Transverse colon (tissue), 4 donors: ENCODE measurements around the gene PHOSPHO2. TPM values are rescaled to one million over a fixed set of nuclear protein-coding genes. Genes with fewer than 3 reads are reported as not detected.

ENCODE experiments used
- DNase-seq: peaks from one replicate; pipeline ENCODE4 v3.0.0-alpha.2; 2019
- H3K27ac ChIP-seq, 4 donors: fragments of 200-600 bp; sonication (generic); 2 replicates each; pipeline ENCODE4 v1.5.1; 2016 to 2018; ENCODE audit warnings: inconsistent platforms in 4 of 4
- H3K27me3 ChIP-seq: fragments of 200-600 bp; sonication (generic); 2 replicates; pipeline ENCODE4 v1.5.1; 2017; ENCODE audit warnings: inconsistent platforms
- H3K36me3 ChIP-seq, 4 donors: fragments of 200-600 bp; sonication (generic); 2 replicates each; pipeline ENCODE4 v1.5.1; 2017 to 2019; ENCODE audit warnings: inconsistent platforms in 4 of 4
- H3K4me1 ChIP-seq, 4 donors: fragments of 200-600 bp; sonication (generic); 2 replicates each; pipeline ENCODE4 v1.5.1; 2017 to 2020; ENCODE audit warnings: inconsistent platforms in 4 of 4
- H3K4me3 ChIP-seq, 4 donors: fragments of 200-600 bp; sonication (generic); 1 replicate in 1 of 4; 2 replicates in 3 of 4; pipeline versions ENCODE4 v1.5.1 to v1.6.1; 2017 to 2019; ENCODE audit warnings: inconsistent platforms in 4 of 4
- H3K9me3 ChIP-seq, 2 donors: fragments of 200-600 bp; sonication (generic); 2 replicates each; pipeline ENCODE4 v1.5.1; 2017 to 2019; ENCODE audit warnings: inconsistent platforms in 2 of 2
- EP300 ChIP-seq: sonication (generic); formaldehyde crosslinking; IDR thresholded peaks from one replicate; pipeline ENCODE4 v1.6.1; 2017; ENCODE audit warnings: antibody characterized with exemption, low read depth
- POLR2A ChIP-seq: fragments of 450-650 bp; IDR thresholded peaks from one replicate; pipeline ENCODE4 v1.6.1; 2016; ENCODE audit warnings: antibody characterized with exemption, mild to moderate bottlenecking, moderate library complexity
- POLR2AphosphoS5 ChIP-seq, 3 donors: sonication (generic); formaldehyde crosslinking; IDR thresholded peaks; one replicate each; pipeline ENCODE4 v1.6.1; 2016; ENCODE audit warnings: antibody characterized with exemption in 3 of 3
- WGBS, 2 donors: methylation state at CpG; one replicate each; pipeline ENCODE4 v1.1.5; 2018; ENCODE audit warnings: low coverage in 1 of 2; 5-methylcytosine and 5-hydroxymethylcytosine counted together
- in situ Hi-C, 4 donors: fragments of 200-750 bp; cut with MboI; loops; one replicate each; pipeline versions ENCODE4 v1.15.0 to v1.15.1; 2017; ENCODE audit warnings: low sequenced_read_pairs in 3 of 4, low pct_ligation_motif_present in 1 of 4, low pct_unique_long_range_greater_than_20kb in 1 of 4
- intact Hi-C: fragments of 100-400 bp; cut with DNase I; formaldehyde crosslinking; loops from one replicate; pipeline ENCODE4 v1.15.1; 2023; ENCODE audit warnings: low total_unique reads
- total RNA-seq, 4 donors: library from RNA; depleted of rRNA; stranded (reverse); fragments of >200 nt; gene quantifications; one replicate each; pipeline ENCODE4 v1.1.0, GENCODE V29; 2016
- TF ChIP-seq, protein P1 (sequence below), 5 experiments: fragments of 200-600 bp in 3 of 5; fragments of 450-650 bp in 2 of 5; sonication (generic) in 3 of 5; IDR thresholded peaks; 1 replicate in 2 of 5; 2 replicates in 3 of 5; pipeline ENCODE4 v1.5.1; 2016 to 2017; ENCODE audit warnings: antibody characterized with exemption in 5 of 5, inconsistent platforms in 3 of 5, mild to moderate bottlenecking in 2 of 5, moderate library complexity in 1 of 5

The PHOSPHO2 gene
- total RNA-seq, 4 donors from 2014 or later, result 2.6 to 16.5 (median 7.7) TPM

DNA sequence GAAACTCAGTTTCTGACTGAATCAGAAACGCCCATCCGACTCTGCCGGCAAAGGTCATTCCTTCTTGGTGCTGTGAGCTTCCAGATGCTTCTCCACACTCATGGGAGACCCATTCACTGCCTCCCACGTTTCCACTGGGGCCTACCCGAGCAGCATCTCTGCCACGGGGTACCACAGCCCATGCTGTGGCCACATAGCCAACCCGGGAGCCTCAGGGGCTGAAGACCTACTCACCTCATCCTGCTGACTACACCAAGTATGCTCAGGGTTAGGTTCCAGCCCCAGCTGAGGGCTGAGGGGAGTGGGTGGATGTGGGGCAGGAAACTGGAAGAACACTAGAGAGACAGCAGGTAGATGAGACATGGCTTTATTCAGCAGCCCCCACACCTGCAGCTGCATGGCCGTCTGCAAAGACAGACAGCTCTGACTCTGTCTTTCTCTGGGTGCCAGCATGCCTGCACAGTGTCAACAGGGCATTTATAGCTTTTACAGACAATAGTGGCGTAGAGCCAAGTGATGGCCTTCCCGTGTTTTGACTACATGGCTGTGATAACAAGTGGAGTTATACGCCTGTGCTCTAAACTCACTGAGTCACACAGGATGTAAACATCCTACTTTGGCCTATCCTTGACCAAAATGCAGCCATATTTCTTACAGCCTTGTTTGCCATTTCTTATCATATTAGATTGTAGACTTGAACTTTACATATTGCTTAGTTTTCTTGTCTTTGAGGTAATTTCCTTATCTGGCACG lies 22.8 kb downstream of the PHOSPHO2 start:
- peak; percentile 42 for TF ChIP-seq POLR2A
- no peak for TF ChIP-seq EP300
- TF ChIP-seq POLR2AphosphoS5 (IDR thresholded peaks at IDR 0.05), result peak; percentile 60 to 90 (median 69)
- TF ChIP-seq, protein P1, sequence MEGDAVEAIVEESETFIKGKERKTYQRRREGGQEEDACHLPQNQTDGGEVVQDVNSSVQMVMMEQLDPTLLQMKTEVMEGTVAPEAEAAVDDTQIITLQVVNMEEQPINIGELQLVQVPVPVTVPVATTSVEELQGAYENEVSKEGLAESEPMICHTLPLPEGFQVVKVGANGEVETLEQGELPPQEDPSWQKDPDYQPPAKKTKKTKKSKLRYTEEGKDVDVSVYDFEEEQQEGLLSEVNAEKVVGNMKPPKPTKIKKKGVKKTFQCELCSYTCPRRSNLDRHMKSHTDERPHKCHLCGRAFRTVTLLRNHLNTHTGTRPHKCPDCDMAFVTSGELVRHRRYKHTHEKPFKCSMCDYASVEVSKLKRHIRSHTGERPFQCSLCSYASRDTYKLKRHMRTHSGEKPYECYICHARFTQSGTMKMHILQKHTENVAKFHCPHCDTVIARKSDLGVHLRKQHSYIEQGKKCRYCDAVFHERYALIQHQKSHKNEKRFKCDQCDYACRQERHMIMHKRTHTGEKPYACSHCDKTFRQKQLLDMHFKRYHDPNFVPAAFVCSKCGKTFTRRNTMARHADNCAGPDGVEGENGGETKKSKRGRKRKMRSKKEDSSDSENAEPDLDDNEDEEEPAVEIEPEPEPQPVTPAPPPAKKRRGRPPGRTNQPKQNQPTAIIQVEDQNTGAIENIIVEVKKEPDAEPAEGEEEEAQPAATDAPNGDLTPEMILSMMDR (IDR thresholded peaks at IDR 0.05), result no peak
- Histone ChIP-seq H3K27ac (peak overlapping the region; percentile 72 to 82 (median 78)), H3K36me3 (no peaks in the 10 kb centered on the region), H3K4me3 (no peak overlapping the region), H3K4me1 (peaks cover 24 to 50% (median 40%) of the 10 kb centered on the region in 4 donors), H3K9me3 (no peaks in the 10 kb centered on the region), H3K27me3 (no peaks in the 10 kb centered on the region)
- intact Hi-C loops, result no loop called here
- WGBS, 2 donors, result 32 to 38% methylated on average over 4 to 12 of the region's 12 CpGs
- in situ Hi-C loops, result no loop called here
- peak; percentile 74 for DNase-seq

DNA sequence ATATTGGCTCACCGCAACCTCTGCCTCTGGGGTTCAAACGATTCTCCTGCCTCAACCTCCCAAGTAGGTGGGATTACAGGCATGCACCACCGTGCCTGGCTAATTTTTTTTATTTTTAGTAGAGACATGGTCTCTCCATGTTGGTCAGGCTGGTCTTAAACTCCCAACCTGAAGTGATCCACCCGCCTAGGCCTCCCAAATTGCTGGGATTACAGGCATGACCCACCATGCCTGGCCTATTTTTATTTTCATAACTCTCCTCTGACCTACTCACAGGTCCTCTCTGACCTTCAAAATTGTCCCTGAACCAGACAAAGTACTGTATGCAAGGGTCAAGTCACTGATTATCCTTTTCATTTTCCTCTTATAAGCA lies 23.4 kb downstream of the PHOSPHO2 start:
- TF ChIP-seq, protein P1 (IDR thresholded peaks at IDR 0.05), result no peak
- no peak for TF ChIP-seq EP300
- TF ChIP-seq POLR2AphosphoS5 (IDR thresholded peaks at IDR 0.05), result no peak
- TF ChIP-seq POLR2A, result no peak
- Histone ChIP-seq H3K4me3 (no peak overlapping the region), H3K27ac (peak overlapping the region; percentile 72 to 82 (median 78)), H3K36me3 (no peaks in the 10 kb centered on the region), H3K27me3 (no peaks in the 10 kb centered on the region), H3K4me1 (peaks cover 24 to 47% (median 38%) of the 10 kb centered on the region in 4 donors), H3K9me3 (no peaks in the 10 kb centered on the region)
- DNase-seq, result no peak
- in situ Hi-C loops (no loop called here), intact Hi-C loops (no loop called here)
- WGBS, 2 donors, result 50 to 66% methylated on average over 3 to 4 of the region's 4 CpGs

DNA sequence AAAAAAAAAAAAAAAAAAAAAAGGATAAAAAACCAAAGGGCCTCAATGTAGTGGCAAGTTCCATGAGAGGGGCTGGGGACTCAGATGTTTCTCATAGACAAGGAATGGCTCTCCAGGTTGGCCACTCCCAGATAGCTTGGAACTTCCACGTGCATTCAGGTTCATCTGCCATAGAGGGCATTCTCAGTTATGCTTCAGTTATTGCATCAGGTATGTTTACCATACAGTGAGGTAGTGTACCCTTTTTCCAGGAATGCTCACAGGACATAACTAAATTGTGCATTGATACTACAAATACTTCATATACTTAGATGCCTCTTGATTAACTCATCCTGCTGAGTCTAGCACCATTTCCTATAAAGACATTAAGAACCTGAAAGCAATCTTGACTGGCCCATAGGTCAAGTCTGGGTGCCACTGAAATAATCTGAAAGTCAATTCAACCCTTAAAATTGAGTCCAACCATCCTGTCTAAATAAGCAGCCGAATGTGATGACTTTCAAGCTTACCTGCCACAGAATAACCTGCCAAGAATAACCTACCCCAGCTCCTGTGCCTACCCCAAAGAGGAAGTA lies 24.7 kb downstream of the PHOSPHO2 start:
- WGBS, 2 donors, result 67 to 73% methylated on average over 2 of the region's 2 CpGs
- TF ChIP-seq POLR2A, result no peak
- TF ChIP-seq EP300, result no peak
- TF ChIP-seq POLR2AphosphoS5 (IDR thresholded peaks at IDR 0.05), result no peak
- TF ChIP-seq, protein P1 (IDR thresholded peaks at IDR 0.05), result no peak
- in situ Hi-C loops, result no loop called here

DNA sequence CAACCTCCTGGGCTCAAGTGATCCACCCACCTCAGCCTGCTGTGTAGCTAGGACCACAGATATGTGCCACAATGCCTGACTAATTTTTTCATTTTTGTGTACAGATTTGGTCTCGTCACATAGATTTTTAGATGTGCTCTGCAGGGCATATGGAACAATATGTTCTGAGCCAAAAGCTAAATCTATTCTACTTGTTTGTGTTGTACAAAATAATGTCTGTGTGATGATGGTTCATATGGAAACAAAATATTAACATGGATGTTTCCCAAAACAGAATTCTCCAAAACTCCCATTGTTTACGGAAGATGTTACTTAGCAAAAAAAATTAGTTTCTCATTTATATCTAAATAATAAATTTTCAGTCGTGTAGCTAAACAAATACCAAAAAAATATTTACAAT lies 26.7 kb downstream of the PHOSPHO2 start:
- 57 to 73% methylated on average over 3 of the region's 3 CpGs for WGBS, 2 donors
- no peak for DNase-seq

More for the DNA sequence above, 24.7 kb downstream of the PHOSPHO2 start:
- Histone ChIP-seq H3K36me3 (no peaks in the 10 kb centered on the region), H3K4me3 (no peak overlapping the region), H3K27me3 (no peaks in the 10 kb centered on the region), H3K9me3 (no peaks in the 10 kb centered on the region), H3K4me1 (peaks cover 17 to 35% (median 31%) of the 10 kb centered on the region in 4 donors), H3K27ac (no peak overlapping the region)
- no peak for DNase-seq
- intact Hi-C loops, result no loop called here

More for the DNA sequence above, 26.7 kb downstream of the PHOSPHO2 start:
- in situ Hi-C loops (no loop called here), intact Hi-C loops (no loop called here)
- TF ChIP-seq, protein P1 (IDR thresholded peaks at IDR 0.05), result no peak
- no peak for TF ChIP-seq POLR2AphosphoS5 (IDR thresholded peaks at IDR 0.05)
- no peak for TF ChIP-seq POLR2A
- no peak for TF ChIP-seq EP300
- Histone ChIP-seq H3K27ac (no peak overlapping the region), H3K36me3 (no peaks in the 10 kb centered on the region), H3K27me3 (no peaks in the 10 kb centered on the region), H3K9me3 (no peaks in the 10 kb centered on the region), H3K4me1 (peaks cover 14 to 18% (median 15%) of the 10 kb centered on the region in 4 donors), H3K4me3 (no peak overlapping the region)
